Upper lobe of left lung (tissue), 4 donors: ENCODE measurements around the gene PTGR3.

Source experiments
- POLR2A ChIP-seq, 4 donors: fragments of 450-650 bp; IDR thresholded peaks; one replicate each; pipeline ENCODE4 v1.5.1; 2016 to 2017; ENCODE audit warnings: antibody characterized with exemption in 4 of 4, mild to moderate bottlenecking in 2 of 4
- POLR2AphosphoS5 ChIP-seq, 2 donors: sonication (generic); formaldehyde crosslinking; IDR thresholded peaks; one replicate each; pipeline ENCODE4 v1.5.1; 2017; ENCODE audit warnings: antibody characterized with exemption in 2 of 2

GRCh38 chr18:75165926-75166325 lies 43.0 kb downstream of the PTGR3 start:
- TF ChIP-seq POLR2A (IDR thresholded peaks at IDR 0.05) (no peak), POLR2AphosphoS5 (IDR thresholded peaks at IDR 0.05) (no peak)
